ENCODE results near the gene WDR82.
A peak's percentile ranks its signal among the peaks of the same experiment; 100 is the strongest.

WDR82 gene, protein sequence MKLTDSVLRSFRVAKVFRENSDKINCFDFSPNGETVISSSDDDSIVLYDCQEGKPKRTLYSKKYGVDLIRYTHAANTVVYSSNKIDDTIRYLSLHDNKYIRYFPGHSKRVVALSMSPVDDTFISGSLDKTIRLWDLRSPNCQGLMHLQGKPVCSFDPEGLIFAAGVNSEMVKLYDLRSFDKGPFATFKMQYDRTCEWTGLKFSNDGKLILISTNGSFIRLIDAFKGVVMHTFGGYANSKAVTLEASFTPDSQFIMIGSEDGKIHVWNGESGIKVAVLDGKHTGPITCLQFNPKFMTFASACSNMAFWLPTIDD

DNA sequence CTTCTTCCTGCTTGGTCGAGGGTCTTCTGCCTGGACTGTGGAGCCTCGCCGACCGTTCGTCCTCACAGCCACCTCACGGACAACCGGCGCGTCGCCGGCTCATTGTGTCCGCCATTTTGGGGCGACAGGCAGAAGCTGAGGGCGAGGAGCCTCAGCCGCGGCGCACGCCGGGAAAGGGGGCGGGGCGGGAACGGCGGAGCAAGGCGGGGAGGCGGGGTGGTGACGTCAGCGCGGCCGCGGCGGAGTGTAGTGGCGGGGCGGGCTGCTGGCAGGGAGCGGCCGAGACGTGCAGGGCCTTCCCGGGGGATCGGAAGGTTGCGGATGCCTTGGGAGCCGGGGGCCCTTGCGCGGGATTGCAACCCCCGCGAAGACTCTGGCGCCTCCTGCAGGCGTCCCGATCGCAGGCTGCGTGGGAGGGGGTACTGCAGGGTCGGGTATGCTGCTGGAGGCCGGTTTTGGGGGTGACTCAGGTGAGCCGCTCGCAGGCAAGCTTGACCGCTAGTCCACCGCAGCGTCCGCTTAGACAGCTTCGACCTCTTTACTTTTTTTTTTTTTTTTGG is at the start of gene WDR82:
WDR82 (minus strand) TSS at position 140 of the 560 bp plus-strand sequence. CDS start 288 bp downstream, outside the sequence.
- peak; percentile 99 for DNase-seq (ENCODE audit: low spot score)

- no peak for DNase-seq (ENCODE audit: low spot score)
These were observed 49.2 kb upstream of the WDR82 start for GRCh38 chr3:52327486-52328290.

DNA sequence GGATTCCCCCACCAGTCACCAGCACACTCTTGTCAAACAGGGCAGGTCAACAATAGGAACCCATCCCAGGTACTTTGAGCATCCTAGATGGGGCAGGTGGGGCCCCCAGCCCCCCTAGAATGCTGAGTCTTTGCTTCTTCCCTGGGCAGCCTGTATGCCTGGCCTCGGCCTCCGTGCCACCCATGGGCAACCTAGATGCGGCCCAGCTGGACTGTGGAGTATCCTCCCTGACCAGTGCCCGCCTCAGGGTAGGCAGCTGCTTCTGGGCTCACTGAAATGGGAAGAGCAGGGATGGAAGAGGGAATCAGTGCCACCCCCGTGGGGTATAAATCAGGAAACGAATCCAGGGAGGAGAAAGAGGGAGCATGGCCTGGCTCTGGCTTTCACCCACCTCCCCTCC is 48.5 kb upstream of the WDR82 start:
- DNase-seq (ENCODE audit: low spot score) = no peak

DNA sequence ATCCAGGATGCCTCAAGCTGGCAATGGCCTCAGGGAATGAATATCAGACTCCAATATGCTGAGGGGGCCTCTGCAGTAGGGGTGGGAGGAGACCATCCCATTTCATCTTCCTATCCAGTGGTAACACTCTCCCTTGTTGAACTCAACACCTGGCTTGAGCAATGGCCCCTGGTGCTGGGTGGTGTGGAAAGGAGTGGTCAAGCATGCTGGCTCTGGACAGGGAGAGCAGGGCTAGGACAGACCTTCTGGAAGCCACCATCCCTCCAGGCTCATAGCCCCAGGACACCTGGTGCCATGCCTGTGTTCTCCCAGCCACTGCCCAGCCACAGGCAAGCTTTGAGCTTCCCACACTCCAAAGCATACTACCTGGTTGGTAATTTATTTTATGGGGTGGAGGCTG is 47.2 kb upstream of the WDR82 start:
- DNase-seq (ENCODE audit: low spot score) = no peak

- DNase-seq (ENCODE audit: low spot score) = no peak
These were observed 46.2 kb upstream of the WDR82 start for GRCh38 chr3:52324676-52325075.

GRCh38 chr3:52323526-52324295 is 45.3 kb upstream of the WDR82 start:
- DNase-seq (ENCODE audit: low spot score) = no peak

DNA sequence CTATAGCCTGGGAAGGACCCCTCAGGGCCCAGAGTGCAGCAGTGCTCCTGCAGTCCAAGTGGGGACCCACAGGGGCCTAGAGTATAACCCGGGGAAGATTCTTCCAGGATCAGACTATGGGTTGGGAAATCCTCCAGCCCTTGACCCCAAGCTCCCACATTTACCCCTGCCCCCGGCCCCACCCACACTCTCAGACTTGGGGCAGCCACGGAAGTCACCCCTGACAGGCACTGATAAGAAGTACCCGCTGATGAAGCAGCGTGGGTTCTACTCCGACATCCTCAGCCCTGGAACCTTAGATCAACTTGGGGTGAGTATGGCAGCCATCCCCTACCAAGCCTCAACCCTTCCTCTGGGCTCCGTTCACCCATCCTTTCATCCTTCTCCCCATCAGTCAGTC is 44.0 kb upstream of the WDR82 start:
- no peak for DNase-seq (ENCODE audit: low spot score)

GRCh38 chr3:52321481-52321880 is 43.0 kb upstream of the WDR82 start:
- no peak for DNase-seq (ENCODE audit: low spot score)

GRCh38 chr3:52319921-52320595 is 41.6 kb upstream of the WDR82 start:
- DNase-seq (ENCODE audit: low spot score) = no peak

DNA sequence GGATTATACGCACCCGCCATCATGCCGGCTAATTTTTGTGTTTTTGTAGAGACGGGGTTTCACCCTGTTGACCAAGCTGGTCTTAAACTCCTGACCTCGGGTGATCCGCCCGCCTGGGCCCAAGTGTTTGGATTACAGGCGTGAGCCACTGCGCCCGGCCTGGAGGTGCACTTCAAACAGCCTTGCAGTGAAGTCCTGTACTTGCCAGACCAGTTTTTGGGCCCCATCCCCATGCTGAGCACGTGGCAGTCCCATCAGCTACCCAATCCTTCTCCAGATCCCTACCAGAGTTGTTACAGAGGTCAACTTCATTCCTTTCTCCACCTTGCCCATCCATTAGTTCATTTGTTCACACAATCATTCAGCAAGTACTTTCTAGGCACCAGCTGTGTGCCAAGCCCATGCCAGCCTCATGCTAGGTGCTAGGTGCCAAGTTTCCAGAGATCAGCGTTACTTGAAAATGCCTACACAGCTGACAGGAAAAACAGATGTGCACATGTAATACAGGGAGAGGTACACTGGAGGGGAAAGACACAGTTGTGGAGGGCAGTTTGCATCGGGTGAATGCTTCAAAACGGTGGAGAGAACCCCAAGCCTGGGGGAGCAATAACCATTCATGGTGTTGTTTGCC is 39.9 kb upstream of the WDR82 start:
- DNase-seq (ENCODE audit: low spot score) = no peak

DNA sequence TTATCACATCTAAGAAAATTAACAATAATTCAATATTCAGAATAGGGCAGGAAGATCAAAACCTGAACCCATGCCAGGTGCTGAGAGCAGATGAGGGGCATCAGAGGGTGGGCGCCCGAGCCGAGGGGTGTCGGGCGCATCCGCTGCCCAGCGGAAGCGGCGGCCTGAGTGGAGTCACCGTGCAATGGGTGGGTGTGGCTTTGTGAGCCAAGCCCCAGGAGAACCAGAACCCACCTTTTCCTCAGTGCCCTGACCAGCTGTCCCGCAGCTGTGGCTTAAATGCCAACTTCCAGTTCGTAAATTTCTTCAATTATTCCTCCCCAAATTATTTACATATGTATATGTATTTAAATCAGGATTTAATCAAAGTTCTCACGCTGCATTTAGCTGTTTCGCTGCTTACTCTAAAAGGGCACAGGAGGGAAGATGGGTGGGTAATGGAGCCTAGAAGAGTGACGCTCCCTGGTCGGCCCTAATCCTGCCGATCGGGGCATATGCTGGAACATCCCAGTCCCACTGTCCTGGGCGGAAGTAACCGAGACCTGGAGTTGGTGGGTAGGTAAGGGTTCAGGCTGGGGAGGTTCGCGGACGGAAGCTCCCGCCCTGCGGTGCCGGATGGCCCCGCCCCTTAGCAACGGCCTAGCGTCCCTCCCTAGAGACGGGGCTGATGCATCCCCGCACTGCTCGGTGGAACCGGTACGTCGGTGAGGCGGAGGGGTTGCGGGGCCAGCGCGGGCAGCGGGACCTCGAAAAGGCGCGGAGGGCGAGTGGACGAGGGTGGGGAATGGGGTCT is 39.0 kb upstream of the WDR82 start:
- DNase-seq (ENCODE audit: low spot score) = peak; percentile 88

DNA sequence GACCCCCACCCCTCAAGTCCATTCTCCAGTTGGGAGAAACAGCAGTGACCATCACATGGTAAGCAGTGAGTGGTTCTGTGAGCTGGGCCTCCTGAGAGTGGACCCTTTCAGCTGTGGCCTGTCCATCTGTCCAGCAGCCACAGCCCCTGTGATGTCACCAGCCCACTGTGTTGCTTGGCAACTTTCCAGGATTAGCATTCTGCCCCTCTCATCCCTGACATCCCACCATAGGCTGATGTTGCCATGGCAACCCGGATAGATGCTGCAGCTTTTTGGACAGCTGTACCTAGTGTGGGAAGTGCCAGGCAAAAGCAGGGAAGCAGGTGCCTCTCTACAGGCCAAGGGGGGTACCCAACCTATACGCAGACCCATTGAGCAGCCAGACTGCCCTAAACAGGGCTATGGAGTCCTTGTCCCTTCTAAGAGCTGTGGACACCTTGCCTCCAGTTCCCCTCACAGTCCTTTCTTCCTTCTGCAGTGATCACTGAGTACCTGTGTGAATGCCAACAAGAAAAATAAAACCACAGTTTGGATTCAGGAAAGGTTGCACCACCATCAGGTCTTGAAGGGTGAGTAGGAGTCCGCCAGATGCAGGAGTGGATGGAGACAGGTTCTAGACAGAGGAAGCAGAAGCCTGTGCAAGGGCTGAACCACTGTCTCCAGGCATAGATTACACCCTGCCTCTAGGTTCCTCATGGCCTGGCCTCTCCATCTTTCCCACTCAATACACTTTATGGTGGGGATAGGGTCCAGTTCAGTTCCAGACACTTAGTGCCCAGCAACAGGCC is 37.7 kb upstream of the WDR82 start, which contains the start of gene DNAH1:
DNAH1 (plus strand) TSS at position 343 of the 788 bp plus-strand sequence. CDS start 6,124 bp downstream, outside the sequence.
- no peak for DNase-seq (ENCODE audit: low spot score)

GRCh38 chr3:52315006-52315405 is 36.6 kb upstream of the WDR82 start:
- DNase-seq (ENCODE audit: low spot score) = no peak

GRCh38 chr3:52314489-52314888 is 36.0 kb upstream of the WDR82 start:
- DNase-seq (ENCODE audit: low spot score) = no peak

DNA sequence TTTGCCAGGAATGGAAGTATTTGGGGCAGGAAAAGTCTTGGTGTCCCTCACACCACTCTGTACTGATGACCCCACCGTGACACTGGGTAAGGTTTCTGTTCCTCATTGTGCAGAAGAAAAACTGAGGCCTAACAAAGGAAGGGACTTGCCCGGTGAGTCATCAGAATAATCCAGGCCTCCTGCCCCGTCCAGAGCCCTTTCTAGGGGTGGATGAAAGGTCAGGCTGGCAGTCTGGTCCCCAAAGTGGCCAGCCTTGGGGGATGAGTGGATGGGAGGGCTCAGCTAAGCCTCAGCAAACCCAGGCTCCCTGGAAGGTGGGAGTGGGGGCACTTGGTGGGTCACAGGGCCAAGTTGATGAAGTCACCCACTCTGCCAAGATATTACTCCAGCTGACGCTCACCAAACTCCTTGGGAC is 35.3 kb upstream of the WDR82 start:
- no peak for DNase-seq (ENCODE audit: low spot score)

DNA sequence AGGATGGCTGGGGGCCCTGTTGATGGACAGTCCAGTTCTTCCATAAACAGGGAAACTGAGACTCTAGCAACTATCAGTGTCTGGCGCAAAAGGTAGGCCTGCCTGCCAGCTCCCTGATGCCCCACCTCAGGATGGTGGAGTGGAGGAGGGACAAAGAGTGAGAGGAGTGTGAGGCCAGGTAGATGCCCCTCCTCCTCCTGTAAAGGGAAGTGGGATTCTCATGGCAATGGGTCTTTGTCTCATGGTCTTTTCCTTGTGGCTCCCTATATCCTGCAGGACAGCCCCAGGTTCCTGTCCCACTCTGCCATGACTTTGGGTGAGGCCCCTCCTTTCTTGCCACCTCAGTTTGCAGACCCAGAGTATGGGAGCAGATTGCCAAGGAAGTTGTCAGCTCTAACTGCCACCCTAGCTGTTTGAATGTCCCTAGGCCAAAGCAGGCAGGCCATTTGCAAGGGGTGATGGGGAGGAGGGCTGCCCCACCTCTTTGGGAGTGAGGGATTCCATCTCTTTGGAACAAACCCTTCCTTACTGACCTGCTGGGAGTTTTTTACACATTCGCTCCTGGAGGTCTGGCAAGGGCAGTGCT is 34.8 kb upstream of the WDR82 start:
- no peak for DNase-seq (ENCODE audit: low spot score)

DNA sequence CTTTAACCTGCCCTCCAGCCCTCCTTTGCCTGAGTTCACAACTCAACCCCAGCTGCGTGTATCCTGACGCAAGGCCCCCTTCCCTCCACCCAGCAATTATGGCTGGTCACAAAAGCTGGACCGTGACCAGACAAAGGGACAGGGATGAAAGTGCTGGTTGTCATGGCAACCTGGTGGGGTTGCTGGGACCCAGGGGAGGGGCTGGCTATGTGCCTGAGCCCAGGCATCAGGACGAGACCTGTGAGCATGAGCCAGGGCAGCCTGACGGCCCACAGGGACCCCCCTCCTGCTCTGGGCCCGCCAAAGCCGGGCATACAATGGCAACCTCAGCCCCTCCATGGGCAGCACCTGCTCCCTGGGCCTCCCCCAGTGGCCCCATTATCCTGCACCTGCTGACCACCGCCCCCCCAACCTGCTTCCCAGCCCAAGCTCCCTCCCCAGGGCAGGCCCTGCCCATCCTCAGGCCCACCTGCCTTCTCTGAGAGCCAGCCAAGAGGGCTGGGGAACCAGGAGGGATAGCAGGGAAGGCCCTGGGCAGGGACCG is 33.2 kb upstream of the WDR82 start:
- DNase-seq (ENCODE audit: low spot score) = peak; percentile 91

GRCh38 chr3:52310861-52311575 is 32.6 kb upstream of the WDR82 start:
- no peak for DNase-seq (ENCODE audit: low spot score)
